Subcutaneous adipose tissue (tissue), 4 donors: Measurements from ENCODE around the gene NPAS3. TPM values are rescaled to one million over a fixed set of nuclear protein-coding genes. Genes with fewer than 3 reads are reported as not detected.

ENCODE experiments used
- total RNA-seq, 4 donors: library from RNA; depleted of rRNA; stranded (reverse); fragments of >200 nt; gene quantifications; one replicate each; pipeline ENCODE4 v1.1.0, GENCODE V29; 2016
- TF ChIP-seq, protein P1 (sequence below): fragments of 450-650 bp; IDR thresholded peaks from one replicate; pipeline ENCODE4 v1.5.1; 2016; ENCODE audit warnings: low read depth, mild to moderate bottlenecking, control low read depth, antibody characterized with exemption, moderate library complexity

Gene NPAS3
- total RNA-seq, 4 donors from 2014 or later, result 0.51 to 1.3 (median 1.0) TPM

DNA sequence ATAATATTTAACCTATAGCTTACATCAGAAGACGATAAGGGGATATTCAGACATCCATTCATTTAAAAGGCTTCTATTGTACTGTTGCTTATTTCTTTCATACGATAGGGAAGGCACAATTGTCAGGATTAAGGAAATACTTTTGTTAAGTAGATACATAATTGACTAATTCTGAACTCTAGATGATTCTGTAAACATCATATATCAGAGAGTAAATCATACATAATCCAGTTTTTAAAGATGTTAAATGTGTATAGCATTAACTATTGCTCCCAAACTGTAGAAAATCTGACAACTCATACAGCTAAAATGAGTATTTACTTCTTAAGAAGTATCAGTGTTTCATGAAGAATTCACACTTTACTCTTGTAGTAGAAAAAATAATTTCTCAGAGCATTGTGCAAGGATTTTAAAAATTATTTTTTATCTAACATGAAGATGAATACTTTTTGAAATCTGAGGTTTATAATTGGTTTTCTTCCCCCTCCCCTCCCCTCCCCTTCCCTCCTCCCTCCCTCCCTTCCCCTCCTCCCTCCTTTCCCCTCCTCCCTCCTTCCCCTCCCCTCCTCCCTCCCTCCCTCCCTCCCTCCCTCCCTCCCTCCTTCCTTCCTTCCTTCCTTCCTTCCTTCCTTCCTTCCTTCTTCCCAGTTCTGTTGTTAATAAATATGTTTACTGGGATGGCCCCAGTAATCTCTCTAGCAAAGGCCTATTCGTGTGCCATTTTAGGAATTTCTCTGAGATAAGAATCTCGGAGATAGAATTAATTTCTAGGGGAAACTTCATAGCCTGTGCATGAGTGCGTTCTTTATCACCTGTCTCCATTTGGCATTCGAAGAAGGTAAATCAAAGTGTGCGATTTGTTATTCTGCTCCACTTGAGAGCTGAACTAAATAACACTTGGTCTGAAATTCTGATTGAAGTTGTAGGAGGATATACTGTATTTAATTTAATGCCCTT is 2.3 kb downstream of the NPAS3 start:
- TF ChIP-seq, protein P1, sequence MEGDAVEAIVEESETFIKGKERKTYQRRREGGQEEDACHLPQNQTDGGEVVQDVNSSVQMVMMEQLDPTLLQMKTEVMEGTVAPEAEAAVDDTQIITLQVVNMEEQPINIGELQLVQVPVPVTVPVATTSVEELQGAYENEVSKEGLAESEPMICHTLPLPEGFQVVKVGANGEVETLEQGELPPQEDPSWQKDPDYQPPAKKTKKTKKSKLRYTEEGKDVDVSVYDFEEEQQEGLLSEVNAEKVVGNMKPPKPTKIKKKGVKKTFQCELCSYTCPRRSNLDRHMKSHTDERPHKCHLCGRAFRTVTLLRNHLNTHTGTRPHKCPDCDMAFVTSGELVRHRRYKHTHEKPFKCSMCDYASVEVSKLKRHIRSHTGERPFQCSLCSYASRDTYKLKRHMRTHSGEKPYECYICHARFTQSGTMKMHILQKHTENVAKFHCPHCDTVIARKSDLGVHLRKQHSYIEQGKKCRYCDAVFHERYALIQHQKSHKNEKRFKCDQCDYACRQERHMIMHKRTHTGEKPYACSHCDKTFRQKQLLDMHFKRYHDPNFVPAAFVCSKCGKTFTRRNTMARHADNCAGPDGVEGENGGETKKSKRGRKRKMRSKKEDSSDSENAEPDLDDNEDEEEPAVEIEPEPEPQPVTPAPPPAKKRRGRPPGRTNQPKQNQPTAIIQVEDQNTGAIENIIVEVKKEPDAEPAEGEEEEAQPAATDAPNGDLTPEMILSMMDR, result no peak

DNA sequence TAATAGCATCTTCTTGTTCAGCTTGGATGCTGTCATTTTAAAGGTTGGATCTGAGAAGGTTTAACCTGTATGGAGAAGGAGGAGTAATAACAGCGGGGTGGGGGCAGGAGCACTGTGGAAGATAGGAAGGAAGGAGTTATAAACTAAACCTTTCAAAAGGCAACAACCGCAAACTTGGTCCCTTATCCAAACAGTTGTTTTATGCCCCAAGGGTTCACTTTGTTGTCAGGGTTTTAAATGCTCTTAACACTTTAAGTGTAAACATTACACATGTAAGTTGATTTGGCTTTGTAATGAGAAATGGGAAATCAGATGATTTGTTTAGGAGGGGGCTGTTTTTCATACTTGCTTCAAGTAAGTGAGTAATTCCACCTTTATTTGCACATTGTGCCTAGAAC is 3.0 kb downstream of the NPAS3 start:
- TF ChIP-seq, protein P1, result no peak

DNA sequence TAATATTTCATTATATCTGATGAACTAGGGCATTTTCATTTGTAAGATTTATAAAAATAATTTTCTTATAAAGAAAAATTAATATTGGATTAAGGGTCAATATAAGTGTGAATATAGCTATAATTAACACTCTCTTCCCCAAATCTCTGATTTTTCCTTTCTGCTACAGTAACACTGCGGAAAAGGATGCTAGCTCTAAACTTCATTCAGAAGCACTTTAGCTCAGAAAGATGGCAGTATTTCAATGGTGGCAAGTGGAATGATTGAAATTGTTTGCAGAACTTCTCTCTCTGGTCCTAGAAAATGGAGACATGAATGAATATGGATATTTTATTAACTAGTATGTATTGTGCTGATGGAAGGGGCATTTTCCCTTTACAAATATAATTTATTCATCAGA is 8.4 kb downstream of the NPAS3 start:
- TF ChIP-seq, protein P1, result no peak

DNA sequence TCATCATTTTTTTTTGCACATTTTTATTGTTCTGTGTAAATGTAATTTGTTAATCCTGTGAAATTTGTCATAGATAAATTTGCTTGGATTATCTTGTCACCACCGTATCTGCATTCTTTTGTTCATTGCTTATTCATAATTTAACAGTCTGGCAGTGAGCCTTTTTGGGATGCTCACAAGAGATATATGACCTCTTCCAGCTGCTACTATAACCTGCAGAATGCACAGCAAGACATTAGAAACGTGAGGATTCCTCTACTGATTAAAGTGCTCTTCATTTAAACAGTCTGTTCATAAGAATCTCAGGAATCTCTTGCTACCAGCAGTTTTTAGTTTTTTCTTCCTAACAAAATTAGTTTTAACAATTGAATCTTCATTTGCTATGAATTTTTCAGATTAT is 9.1 kb downstream of the NPAS3 start:
- TF ChIP-seq, protein P1, result no peak

DNA sequence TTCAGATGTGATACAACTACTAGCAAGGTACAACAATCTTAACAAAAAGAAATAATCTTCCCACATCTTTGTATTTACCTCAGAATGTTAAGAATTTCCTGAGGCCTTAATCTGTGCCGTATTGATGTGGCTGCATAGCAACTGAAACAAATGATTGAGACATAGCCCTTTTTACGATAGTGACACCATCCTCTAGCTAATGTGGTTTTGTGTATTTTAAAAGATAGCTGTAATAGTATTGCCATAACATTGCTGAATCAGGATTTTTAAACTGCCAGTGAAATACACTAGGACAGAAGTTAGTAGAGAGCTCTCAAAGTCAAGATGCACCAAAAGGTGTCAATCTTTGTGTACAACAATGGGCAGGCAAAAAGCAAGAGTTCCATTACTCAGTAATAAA is 11.9 kb downstream of the NPAS3 start:
- TF ChIP-seq, protein P1, result no peak

DNA sequence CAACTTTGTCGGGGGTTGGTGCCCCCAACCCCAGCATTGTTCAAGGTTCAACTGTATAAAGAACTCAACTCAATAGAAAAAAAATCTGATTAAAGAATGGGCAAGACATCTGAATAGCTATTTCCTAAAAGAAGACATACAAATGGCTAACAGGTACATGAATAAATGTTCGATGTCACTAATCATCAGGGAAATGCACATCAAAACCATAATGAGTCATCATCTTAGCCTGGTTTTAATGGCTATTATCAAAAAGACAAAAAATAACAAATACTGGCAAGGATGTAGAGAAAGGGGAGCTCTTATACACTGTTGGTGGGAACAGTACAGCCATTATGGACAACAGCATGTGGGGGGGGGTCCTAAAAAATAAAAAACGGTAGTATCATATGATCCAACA is 28.7 kb downstream of the NPAS3 start:
- TF ChIP-seq, protein P1, result no peak

DNA sequence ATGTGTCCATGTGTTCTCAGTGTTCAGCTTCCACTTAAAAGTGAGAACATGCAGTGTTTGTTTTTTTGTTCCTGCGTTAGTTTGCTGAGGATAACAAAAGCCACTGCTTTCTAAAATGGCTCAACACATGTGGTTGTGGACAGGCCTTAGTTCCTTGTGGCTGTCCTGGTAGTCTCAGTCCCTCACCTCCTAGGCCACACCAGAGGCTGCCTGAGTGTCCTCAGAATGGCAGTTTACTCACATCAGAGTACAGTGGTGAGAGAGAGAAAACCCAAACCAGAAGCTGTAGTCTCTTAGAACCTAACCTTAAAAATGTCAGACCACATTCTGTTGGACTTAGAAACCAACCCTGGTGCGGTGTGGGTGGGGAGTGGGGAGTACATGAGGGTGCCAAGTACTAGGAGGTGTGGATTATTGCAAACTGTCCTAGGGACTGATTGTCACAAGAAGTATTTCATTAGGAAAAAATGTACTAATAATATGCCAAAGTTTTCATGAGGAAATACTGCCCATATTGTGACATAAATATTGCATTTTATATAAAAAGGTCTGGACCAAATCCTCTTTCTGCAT is 30.4 kb downstream of the NPAS3 start:
- TF ChIP-seq, protein P1, result no peak
